ENCODE results near the gene ENOX2. TPM values are rescaled to one million over a fixed set of nuclear protein-coding genes. Genes with fewer than 3 reads are reported as not detected.

The ENOX2 gene
- total and polyA plus RNA-seq, 2 of the 13 experiments (the other 11 are each of a cell fraction or from before 2014, with no cell fraction given): 5.9 to 8.5 TPM

DNA sequence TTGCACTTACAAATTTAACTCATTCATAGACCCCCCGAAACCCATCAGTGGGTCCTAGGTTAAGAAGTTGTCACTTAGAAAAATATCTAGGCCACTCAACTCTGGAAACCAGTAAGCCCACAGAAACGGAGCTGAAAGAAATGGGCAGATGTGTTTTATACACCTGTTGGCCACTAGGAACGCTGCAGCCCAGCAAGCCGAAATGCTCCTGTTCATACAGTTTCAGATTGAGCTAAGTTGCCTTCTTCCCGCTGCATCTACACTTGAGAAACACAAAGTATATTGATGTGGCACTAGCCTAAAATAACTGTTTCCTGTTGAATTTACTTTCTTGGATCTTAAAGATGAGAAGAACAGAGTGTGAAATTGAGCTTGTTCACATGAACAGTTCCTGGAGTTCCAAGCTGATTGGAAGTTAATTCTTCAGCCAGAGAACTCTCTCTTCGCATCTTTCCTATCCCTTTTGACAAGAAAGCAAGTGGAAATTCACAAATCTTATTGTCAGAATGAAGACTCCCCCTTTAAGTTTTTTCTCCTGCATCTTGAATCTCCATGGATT, 327.1 kb downstream of the ENOX2 start (continued):
- TF ChIP-seq, protein P1, sequence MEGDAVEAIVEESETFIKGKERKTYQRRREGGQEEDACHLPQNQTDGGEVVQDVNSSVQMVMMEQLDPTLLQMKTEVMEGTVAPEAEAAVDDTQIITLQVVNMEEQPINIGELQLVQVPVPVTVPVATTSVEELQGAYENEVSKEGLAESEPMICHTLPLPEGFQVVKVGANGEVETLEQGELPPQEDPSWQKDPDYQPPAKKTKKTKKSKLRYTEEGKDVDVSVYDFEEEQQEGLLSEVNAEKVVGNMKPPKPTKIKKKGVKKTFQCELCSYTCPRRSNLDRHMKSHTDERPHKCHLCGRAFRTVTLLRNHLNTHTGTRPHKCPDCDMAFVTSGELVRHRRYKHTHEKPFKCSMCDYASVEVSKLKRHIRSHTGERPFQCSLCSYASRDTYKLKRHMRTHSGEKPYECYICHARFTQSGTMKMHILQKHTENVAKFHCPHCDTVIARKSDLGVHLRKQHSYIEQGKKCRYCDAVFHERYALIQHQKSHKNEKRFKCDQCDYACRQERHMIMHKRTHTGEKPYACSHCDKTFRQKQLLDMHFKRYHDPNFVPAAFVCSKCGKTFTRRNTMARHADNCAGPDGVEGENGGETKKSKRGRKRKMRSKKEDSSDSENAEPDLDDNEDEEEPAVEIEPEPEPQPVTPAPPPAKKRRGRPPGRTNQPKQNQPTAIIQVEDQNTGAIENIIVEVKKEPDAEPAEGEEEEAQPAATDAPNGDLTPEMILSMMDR (CRISPR knock-in tag; IDR thresholded peaks at IDR 0.05): peak; percentile 69
- TF ChIP-seq SMC3 (IDR thresholded peaks at IDR 0.05; ENCODE audit: low read length): peak; percentile 47; the same call in 1 of the 2 replicates
- TF ChIP-seq STAG1 (CRISPR knock-in tag; IDR thresholded peaks at IDR 0.05): peak; percentile 82
- TF ChIP-seq, protein P2, sequence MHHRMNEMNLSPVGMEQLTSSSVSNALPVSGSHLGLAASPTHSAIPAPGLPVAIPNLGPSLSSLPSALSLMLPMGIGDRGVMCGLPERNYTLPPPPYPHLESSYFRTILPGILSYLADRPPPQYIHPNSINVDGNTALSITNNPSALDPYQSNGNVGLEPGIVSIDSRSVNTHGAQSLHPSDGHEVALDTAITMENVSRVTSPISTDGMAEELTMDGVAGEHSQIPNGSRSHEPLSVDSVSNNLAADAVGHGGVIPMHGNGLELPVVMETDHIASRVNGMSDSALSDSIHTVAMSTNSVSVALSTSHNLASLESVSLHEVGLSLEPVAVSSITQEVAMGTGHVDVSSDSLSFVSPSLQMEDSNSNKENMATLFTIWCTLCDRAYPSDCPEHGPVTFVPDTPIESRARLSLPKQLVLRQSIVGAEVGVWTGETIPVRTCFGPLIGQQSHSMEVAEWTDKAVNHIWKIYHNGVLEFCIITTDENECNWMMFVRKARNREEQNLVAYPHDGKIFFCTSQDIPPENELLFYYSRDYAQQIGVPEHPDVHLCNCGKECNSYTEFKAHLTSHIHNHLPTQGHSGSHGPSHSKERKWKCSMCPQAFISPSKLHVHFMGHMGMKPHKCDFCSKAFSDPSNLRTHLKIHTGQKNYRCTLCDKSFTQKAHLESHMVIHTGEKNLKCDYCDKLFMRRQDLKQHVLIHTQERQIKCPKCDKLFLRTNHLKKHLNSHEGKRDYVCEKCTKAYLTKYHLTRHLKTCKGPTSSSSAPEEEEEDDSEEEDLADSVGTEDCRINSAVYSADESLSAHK (CRISPR knock-in tag; IDR thresholded peaks at IDR 0.05; ENCODE audit: borderline replicate concordance): no peak
- TF ChIP-seq, protein P3, sequence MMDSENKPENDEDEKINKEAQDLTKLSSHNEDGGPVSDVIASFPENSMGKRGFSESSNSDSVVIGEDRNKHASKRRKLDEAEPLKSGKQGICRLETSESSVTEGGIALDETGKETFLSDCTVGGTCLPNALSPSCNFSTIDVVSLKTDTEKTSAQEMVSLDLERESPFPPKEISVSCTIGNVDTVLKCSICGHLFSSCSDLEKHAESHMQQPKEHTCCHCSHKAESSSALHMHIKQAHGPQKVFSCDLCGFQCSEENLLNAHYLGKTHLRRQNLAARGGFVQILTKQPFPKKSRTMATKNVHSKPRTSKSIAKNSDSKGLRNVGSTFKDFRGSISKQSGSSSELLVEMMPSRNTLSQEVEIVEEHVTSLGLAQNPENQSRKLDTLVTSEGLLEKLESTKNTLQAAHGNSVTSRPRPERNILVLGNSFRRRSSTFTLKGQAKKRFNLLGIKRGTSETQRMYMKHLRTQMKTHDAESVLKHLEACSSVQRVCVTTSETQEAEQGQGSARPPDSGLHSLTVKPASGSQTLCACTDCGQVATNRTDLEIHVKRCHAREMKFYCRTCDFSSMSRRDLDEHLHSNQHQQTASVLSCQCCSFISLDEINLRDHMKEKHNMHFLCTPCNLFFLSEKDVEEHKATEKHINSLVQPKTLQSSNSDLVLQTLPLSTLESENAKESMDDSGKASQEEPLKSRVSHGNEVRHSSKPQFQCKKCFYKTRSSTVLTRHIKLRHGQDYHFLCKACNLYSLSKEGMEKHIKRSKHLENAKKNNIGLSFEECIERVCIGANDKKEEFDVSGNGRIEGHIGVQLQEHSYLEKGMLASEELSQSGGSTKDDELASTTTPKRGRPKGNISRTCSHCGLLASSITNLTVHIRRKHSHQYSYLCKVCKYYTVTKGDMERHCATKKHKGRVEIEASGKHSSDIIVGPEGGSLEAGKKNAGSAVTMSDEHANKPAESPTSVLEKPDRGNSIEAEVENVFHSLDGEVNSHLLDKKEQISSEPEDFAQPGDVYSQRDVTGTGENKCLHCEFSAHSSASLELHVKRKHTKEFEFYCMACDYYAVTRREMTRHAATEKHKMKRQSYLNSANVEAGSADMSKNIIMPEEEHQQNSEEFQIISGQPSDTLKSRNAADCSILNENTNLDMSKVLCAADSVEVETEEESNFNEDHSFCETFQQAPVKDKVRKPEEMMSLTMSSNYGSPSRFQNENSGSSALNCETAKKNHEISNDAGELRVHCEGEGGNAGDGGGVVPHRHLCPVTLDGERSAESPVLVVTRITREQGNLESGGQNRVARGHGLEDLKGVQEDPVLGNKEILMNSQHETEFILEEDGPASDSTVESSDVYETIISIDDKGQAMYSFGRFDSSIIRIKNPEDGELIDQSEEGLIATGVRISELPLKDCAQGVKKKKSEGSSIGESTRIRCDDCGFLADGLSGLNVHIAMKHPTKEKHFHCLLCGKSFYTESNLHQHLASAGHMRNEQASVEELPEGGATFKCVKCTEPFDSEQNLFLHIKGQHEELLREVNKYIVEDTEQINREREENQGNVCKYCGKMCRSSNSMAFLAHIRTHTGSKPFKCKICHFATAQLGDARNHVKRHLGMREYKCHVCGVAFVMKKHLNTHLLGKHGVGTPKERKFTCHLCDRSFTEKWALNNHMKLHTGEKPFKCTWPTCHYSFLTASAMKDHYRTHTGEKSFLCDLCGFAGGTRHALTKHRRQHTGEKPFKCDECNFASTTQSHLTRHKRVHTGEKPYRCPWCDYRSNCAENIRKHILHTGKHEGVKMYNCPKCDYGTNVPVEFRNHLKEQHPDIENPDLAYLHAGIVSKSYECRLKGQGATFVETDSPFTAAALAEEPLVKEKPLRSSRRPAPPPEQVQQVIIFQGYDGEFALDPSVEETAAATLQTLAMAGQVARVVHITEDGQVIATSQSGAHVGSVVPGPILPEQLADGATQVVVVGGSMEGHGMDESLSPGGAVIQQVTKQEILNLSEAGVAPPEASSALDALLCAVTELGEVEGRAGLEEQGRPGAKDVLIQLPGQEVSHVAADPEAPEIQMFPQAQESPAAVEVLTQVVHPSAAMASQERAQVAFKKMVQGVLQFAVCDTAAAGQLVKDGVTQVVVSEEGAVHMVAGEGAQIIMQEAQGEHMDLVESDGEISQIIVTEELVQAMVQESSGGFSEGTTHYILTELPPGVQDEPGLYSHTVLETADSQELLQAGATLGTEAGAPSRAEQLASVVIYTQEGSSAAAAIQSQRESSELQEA (CRISPR knock-in tag; IDR thresholded peaks at IDR 0.05; ENCODE audit: not compliant biosample characterization): no peak
- no peak for TF ChIP-seq NKX3-1 (CRISPR knock-in tag; IDR thresholded peaks at IDR 0.05)
- TF ChIP-seq, protein P4, sequence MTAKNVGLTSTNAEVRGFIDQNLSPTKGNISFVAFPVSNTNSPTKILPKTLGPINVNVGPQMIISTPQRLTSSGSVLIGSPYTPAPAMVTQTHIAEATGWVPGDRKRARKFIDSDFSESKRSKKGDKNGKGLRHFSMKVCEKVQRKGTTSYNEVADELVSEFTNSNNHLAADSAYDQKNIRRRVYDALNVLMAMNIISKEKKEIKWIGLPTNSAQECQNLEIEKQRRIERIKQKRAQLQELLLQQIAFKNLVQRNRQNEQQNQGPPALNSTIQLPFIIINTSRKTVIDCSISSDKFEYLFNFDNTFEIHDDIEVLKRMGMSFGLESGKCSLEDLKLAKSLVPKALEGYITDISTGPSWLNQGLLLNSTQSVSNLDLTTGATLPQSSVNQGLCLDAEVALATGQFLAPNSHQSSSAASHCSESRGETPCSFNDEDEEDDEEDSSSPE (CRISPR knock-in tag; IDR thresholded peaks at IDR 0.05): no peak

Measured in HepG2 (cell line).